Activated CD4-positive, CD25-positive, alpha-beta regulatory T cell (primary cell): Measurements from ENCODE around the gene ZNF552.
"Not testable (repeated sequence)": the region's sequence is repeated elsewhere in the genome, so short reads cannot be mapped to it uniquely, and the experiment has no call there.

ENCODE experiments used
- DNase-seq, 4 experiments: peaks; one replicate each; lab custom pipeline; 2025; lab: John Stamatoyannopoulos, UW

Gene ZNF552

GRCh38 chr19:57818378-57818777 is 3.7 kb upstream of the ZNF552 start:
- DNase-seq: no peak

- no peak for DNase-seq
Measured at GRCh38 chr19:57817976-57818375, 3.3 kb upstream of the ZNF552 start.

- no peak for DNase-seq
Measured at GRCh38 chr19:57816652-57817051, 1.9 kb upstream of the ZNF552 start.

GRCh38 chr19:57815247-57816075 is 748 bp upstream of the ZNF552 start:
- DNase-seq: no peak

GRCh38 chr19:57813919-57814504 is 701 bp downstream of the ZNF552 start:
- no peak for DNase-seq

- not testable (repeated sequence) for DNase-seq
Measured at GRCh38 chr19:57812975-57813820, 1.5 kb downstream of the ZNF552 start.

- DNase-seq: no peak
Measured at GRCh38 chr19:57812226-57812625, 2.5 kb downstream of the ZNF552 start.

GRCh38 chr19:57810410-57811295 is 4.1 kb downstream of the ZNF552 start:
- DNase-seq: not testable (repeated sequence)

GRCh38 chr19:57807541-57807940 is 7.2 kb downstream of the ZNF552 start:
- DNase-seq: no peak

GRCh38 chr19:57803594-57804325 is 11.0 kb downstream of the ZNF552 start:
- DNase-seq: no peak

- DNase-seq: no peak
Measured at GRCh38 chr19:57803265-57803593, 11.5 kb downstream of the ZNF552 start.

- no peak for DNase-seq
Measured at GRCh38 chr19:57802269-57802668, 12.4 kb downstream of the ZNF552 start.

- no peak for DNase-seq
Measured at GRCh38 chr19:57800696-57801095, 14.0 kb downstream of the ZNF552 start.

GRCh38 chr19:57796580-57796979 is 18.1 kb downstream of the ZNF552 start:
- not testable (repeated sequence) for DNase-seq

- no peak for DNase-seq
Measured at GRCh38 chr19:57789288-57789687, 25.4 kb downstream of the ZNF552 start.

GRCh38 chr19:57788114-57788692 is 26.5 kb downstream of the ZNF552 start:
- DNase-seq: no peak

GRCh38 chr19:57786906-57787305 is 27.8 kb downstream of the ZNF552 start:
- no peak for DNase-seq

- DNase-seq: no peak
Measured at GRCh38 chr19:57786286-57786685, 28.4 kb downstream of the ZNF552 start.

GRCh38 chr19:57779220-57779845 is 35.4 kb downstream of the ZNF552 start:
- DNase-seq: no peak

- DNase-seq: no peak
Measured at GRCh38 chr19:57778336-57778735, 36.4 kb downstream of the ZNF552 start.
